ENCODE measurements around the gene MACROH2A2. TPM values are rescaled to one million over a fixed set of nuclear protein-coding genes. Genes with fewer than 3 reads are reported as not detected.

The MACROH2A2 gene
- total and polyA plus RNA-seq, 10 of the 15 experiments (the other 5 are each of a cell fraction or from before 2014, with no cell fraction given), result 0.14 to 0.24 TPM; not detected in 8

GRCh38 chr10:70120417-70120816 lies 67.8 kb downstream of the MACROH2A2 start (continued):
- no peak for TF ChIP-seq POLR2AphosphoS5 (IDR thresholded peaks at IDR 0.05; ENCODE audit: low read length)

- peaks cover 7% of the 10 kb centered on the region for H3K4me1 ChIP-seq (ENCODE audit: control insufficient read depth, insufficient read depth, low read length)
- H2AFZ ChIP-seq (ENCODE audit: control insufficient read depth, low read depth, low read length), result no peak overlapping the region
- SMC1A ChIA-PET (ENCODE audit: uncharacterized antibody, unreplicated experiment), result interaction anchor here (1.2 kb wide), 1 partner anchor 11 kb away, joined by 3 read pairs; no protein-coding TSS in a partner anchor
- peaks cover 2% of the 10 kb centered on the region; the same call in 1 of the 2 replicates for H3K79me2 ChIP-seq (ENCODE audit: control insufficient read depth, insufficient read depth, low read length)
- no peaks in the 10 kb centered on the region for H3K9me3 ChIP-seq (replicated peaks; ENCODE audit: control insufficient read depth, insufficient read depth, low read length)
- TF ChIP-seq CBFB (IDR thresholded peaks at IDR 0.05; ENCODE audit: low read depth) (no peak), NFIC (IDR thresholded peaks at IDR 0.05; ENCODE audit: low read depth, low read length) (no peak), CEBPB (IDR thresholded peaks at IDR 0.05; ENCODE audit: borderline replicate concordance in 1 of 2, low read depth in 2 of 2, low read length in 2 of 2) (no peak), ZZZ3 (IDR thresholded peaks at IDR 0.05; ENCODE audit: control insufficient read depth, insufficient read length, low read depth) (no peak), SRF (IDR thresholded peaks at IDR 0.05; ENCODE audit: low read depth in 2 of 2, low read length in 2 of 2) (no peak), NR2F1 (conservative IDR thresholded peaks at IDR 0.05) (no peak), PRDM15 (CRISPR knock-in tag; IDR thresholded peaks at IDR 0.05) (no peak)
- FAIRE-seq (no peak), DNase-seq (ENCODE audit: low read depth, low spot score) (no peak), ATAC-seq (no peak)
- no peak overlapping the region for H3K4me2 ChIP-seq (ENCODE audit: control insufficient read depth, insufficient read depth)
- CTCF ChIA-PET, result interaction anchor here (1.0 to 1.1 kb wide), 2 partner anchors 11 to 27 kb away, joined by 3 to 4 read pairs; no protein-coding TSS in a partner anchor
- H3K9ac ChIP-seq (ENCODE audit: control insufficient read depth, insufficient read depth, low read length), result no peak overlapping the region
- no peaks in the 10 kb centered on the region for H4K20me1 ChIP-seq (ENCODE audit: control insufficient read depth, insufficient read depth)
- intact Hi-C loops (cut with micrococcal nuclease; ENCODE audit: unreplicated experiment), result no loop called here
- H3K27me3 ChIP-seq (replicated peaks in 1 of 2; ENCODE audit: control insufficient read depth in 2 of 2, insufficient read depth in 2 of 2, low read length in 1 of 2), result no peaks in the 10 kb centered on the region
- no TSS peak for BruUV-seq (replicated peaks)
- in situ Hi-C loops (cut with MboI), result no loop called here
- RAD21 ChIA-PET (ENCODE audit: unreplicated experiment), result no interaction called here
- 93% methylated on average over 11 of the region's 11 CpGs for WGBS (ENCODE audit: insufficient coverage, insufficient replicate concordance, low lambda C conversion rate, missing lambda C conversion rate)
- no peak overlapping the region for H3K27ac ChIP-seq (ENCODE audit: control insufficient read depth, insufficient read depth)
- H3K4me3 ChIP-seq, result no peak overlapping the region
- POLR2A ChIA-PET, result interaction anchor here (1.0 kb wide), 1 partner anchor 17 kb away, joined by 4 read pairs; no protein-coding TSS in a partner anchor
- peaks cover 9 to 14% of the 10 kb centered on the region in 2 experiments; a peak in 3 of 4 replicates for H3K36me3 ChIP-seq (ENCODE audit: control insufficient read depth in 2 of 2, insufficient read depth in 2 of 2, low read length in 1 of 2)
Measured at GRCh38 chr10:70121281-70121949, 68.8 kb downstream of the MACROH2A2 start.

Data from GM12878 (cell line).